ENCODE data around the gene NRL.
A peak's percentile ranks its signal among the peaks of the same experiment; 100 is the strongest.
"Not testable (repeated sequence)": the region's sequence is repeated elsewhere in the genome, so short reads cannot be mapped to it uniquely, and the experiment has no call there.

The NRL gene

GRCh38 chr14:24054646-24055045, 60.1 kb downstream of the NRL start:
- no peak for DNase-seq (ENCODE audit: low read depth in 4 of 4, low spot score in 1 of 4)

GRCh38 chr14:24054324-24054641, 60.5 kb downstream of the NRL start:
- DNase-seq (ENCODE audit: low read depth in 4 of 4, low spot score in 1 of 4), result no peak

GRCh38 chr14:24053548-24054323, 61.0 kb downstream of the NRL start:
- no peak for DNase-seq (ENCODE audit: low read depth in 4 of 4, low spot score in 1 of 4)

GRCh38 chr14:24052656-24053547, 61.8 kb downstream of the NRL start:
- DNase-seq (ENCODE audit: low read depth in 4 of 4, low spot score in 1 of 4), result peak in 3 of 4 experiments; percentile 42 to 58 (median 50)

GRCh38 chr14:24051789-24052655, 62.7 kb downstream of the NRL start, which contains the start of gene CARMIL3:
Gene CARMIL3 (plus strand): TSS chr14:24052009. CDS start chr14:24052154, 145 bp downstream.
- DNase-seq (ENCODE audit: low read depth in 4 of 4, low spot score in 1 of 4), result peak in 2 of 4 experiments; percentile 37 to 47

GRCh38 chr14:24051176-24051788, 63.5 kb downstream of the NRL start:
- no peak for DNase-seq (ENCODE audit: low read depth in 4 of 4, low spot score in 1 of 4)

- not testable (repeated sequence) for DNase-seq (ENCODE audit: low read depth in 4 of 4, low spot score in 1 of 4)
Measured at GRCh38 chr14:24050753-24051152, 64.0 kb downstream of the NRL start.

GRCh38 chr14:24049002-24049401, 65.7 kb downstream of the NRL start:
- not testable (repeated sequence) for DNase-seq (ENCODE audit: low read depth in 4 of 4, low spot score in 1 of 4)

GRCh38 chr14:24042746-24043145, 72.0 kb downstream of the NRL start:
- DNase-seq (ENCODE audit: low read depth in 4 of 4, low spot score in 1 of 4), result no peak

GRCh38 chr14:24040692-24041091, 74.1 kb downstream of the NRL start:
- no peak for DNase-seq (ENCODE audit: low read depth in 4 of 4, low spot score in 1 of 4)

- DNase-seq (ENCODE audit: low read depth in 4 of 4, low spot score in 1 of 4), result no peak
Measured at GRCh38 chr14:24038686-24039085, 76.1 kb downstream of the NRL start.

- DNase-seq (ENCODE audit: low read depth in 4 of 4, low spot score in 1 of 4), result no peak
Measured at GRCh38 chr14:24037658-24038037, 77.1 kb downstream of the NRL start.

GRCh38 chr14:24036963-24037657, 77.6 kb downstream of the NRL start:
- not testable (repeated sequence) for DNase-seq (ENCODE audit: low read depth in 4 of 4, low spot score in 1 of 4)

GRCh38 chr14:24036169-24036962, 78.4 kb downstream of the NRL start:
- DNase-seq (ENCODE audit: low read depth in 4 of 4, low spot score in 1 of 4), result peak in 2 of 4 experiments; percentile 46 to 51

GRCh38 chr14:24035769-24036168, 79.0 kb downstream of the NRL start:
- not testable (repeated sequence) for DNase-seq (ENCODE audit: low read depth in 4 of 4, low spot score in 1 of 4)

GRCh38 chr14:24032727-24033418, 81.9 kb downstream of the NRL start:
- DNase-seq (ENCODE audit: low read depth in 4 of 4, low spot score in 1 of 4), result no peak

GRCh38 chr14:24031331-24031730, 83.4 kb downstream of the NRL start:
- DNase-seq (ENCODE audit: low read depth in 4 of 4, low spot score in 1 of 4), result not testable (repeated sequence)

- DNase-seq (ENCODE audit: low read depth in 4 of 4, low spot score in 1 of 4), result not testable (repeated sequence)
Measured at GRCh38 chr14:24029687-24030086, 85.1 kb downstream of the NRL start.
